ENCODE measurements around the gene KDM4B. TPM values are rescaled to one million over a fixed set of nuclear protein-coding genes. Genes with fewer than 3 reads are reported as not detected.

KDM4B gene
- total RNA-seq, 2 donors from 2014 or later, result 22.2 to 27.8 TPM

GRCh38 chr19:5040544-5041167, 71.7 kb downstream of the KDM4B start:
- intact Hi-C loops (cut with DNase I), result loop anchor here in 1 of 2 donors (10.0 kb wide), 1 partner anchor 544 kb away; no protein-coding TSS in a partner anchor
- ATAC-seq (no peak), DNase-seq (no peak)

GRCh38 chr19:5041168-5041912, 72.4 kb downstream of the KDM4B start:
- intact Hi-C loops (cut with DNase I), result loop anchor here in 1 of 2 donors (10.0 kb wide), 1 partner anchor 543 kb away; no protein-coding TSS in a partner anchor
- DNase-seq (no peak), ATAC-seq (no peak)

GRCh38 chr19:5041913-5042187, 72.9 kb downstream of the KDM4B start:
- intact Hi-C loops (cut with DNase I), result loop anchor here in 1 of 2 donors (10.0 kb wide), 1 partner anchor 543 kb away; no protein-coding TSS in a partner anchor
- DNase-seq, result no peak
- ATAC-seq, result no peak

GRCh38 chr19:5042556-5042955, 73.6 kb downstream of the KDM4B start:
- intact Hi-C loops (cut with DNase I), result loop anchor here in 1 of 2 donors (10.0 kb wide), 1 partner anchor 542 kb away; no protein-coding TSS in a partner anchor
- no peak for ATAC-seq
- no peak for DNase-seq

- DNase-seq, result no peak
- intact Hi-C loops (cut with DNase I), result loop anchor here (5.0 to 10.0 kb wide), 2 partner anchors 532 to 540 kb away; no protein-coding TSS in a partner anchor
- no peak for ATAC-seq
These were observed 76.1 kb downstream of the KDM4B start for GRCh38 chr19:5045029-5045428.

DNA sequence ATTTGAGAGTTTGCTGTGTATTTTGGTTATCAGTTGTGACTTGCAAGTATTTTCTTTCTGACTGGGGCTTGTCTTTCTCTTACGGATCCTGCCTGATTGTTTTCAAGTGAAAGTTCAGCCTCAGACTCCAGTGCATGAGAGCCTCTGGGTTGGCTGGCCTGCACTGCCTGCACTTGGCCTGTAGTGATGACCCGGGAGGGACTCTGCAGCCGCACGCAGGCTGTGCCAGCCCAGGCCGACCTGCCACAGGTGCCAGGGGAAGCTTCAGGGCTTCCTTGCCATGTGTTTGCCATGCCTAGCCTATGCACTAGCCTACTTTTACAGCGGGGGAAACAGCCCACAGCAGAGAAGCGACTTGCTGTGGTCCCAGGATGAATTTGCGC, 77.0 kb downstream of the KDM4B start:
- intact Hi-C loops (cut with DNase I), result loop anchor here (5.0 to 10.0 kb wide), 2 partner anchors 531 to 539 kb away; no protein-coding TSS in a partner anchor
- ATAC-seq, result no peak
- DNase-seq, result no peak

GRCh38 chr19:5046339-5047039, 77.6 kb downstream of the KDM4B start:
- DNase-seq, result no peak
- ATAC-seq, result peak in 1 of 2 donors; percentile 9
- intact Hi-C loops (cut with DNase I), result loop anchor here (5.0 to 10.0 kb wide), 2 partner anchors 531 to 538 kb away; no protein-coding TSS in a partner anchor

DNA sequence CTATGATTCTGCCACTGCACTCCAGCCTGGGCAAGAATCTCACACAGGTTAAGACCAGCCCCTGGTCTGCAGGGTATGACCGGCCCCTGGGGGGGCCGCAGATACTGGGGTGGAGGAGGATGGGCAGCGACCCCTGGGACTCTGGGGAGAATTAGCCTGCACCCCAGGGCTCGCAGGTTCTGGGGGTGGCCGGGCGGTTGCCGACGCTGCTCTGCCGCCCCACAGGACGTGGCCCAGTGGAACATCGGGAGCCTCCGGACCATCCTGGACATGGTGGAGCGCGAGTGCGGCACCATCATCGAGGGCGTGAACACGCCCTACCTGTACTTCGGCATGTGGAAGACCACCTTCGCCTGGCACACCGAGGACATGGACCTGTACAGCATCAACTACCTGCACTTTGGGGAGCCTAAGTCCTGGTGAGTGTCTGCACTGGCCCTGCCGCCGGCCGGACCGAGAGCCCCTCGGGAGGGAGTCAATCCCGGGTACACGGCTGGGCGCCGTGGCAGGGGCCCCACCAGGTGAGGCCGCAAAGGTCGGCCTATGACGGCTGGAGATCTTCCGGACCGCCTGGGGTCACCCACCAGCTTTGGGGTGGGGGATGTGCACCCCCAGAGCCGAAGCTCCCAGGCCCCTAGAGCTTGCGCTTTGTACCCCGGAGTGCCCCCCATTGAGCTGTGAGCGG, 78.5 kb downstream of the KDM4B start:
- DNase-seq (no peak), ATAC-seq (no peak)
- intact Hi-C loops (cut with DNase I), result loop anchor here (5.0 to 10.0 kb wide), 2 partner anchors 530 to 537 kb away; no protein-coding TSS in a partner anchor

GRCh38 chr19:5048091-5048726, 79.3 kb downstream of the KDM4B start:
- DNase-seq, result peak; percentile 86
- intact Hi-C loops (cut with DNase I), result loop anchor here (5.0 to 10.0 kb wide), 2 partner anchors 529 to 537 kb away; no protein-coding TSS in a partner anchor
- ATAC-seq, result peak; percentile 84 to 90

- intact Hi-C loops (cut with DNase I), result loop anchor here (5.0 to 10.0 kb wide), 2 partner anchors 528 to 536 kb away; no protein-coding TSS in a partner anchor
- peak; percentile 59 for DNase-seq
These were observed 80.0 kb downstream of the KDM4B start for GRCh38 chr19:5048727-5049553.

GRCh38 chr19:5049561-5049960, 80.6 kb downstream of the KDM4B start:
- DNase-seq, result no peak
- intact Hi-C loops (cut with DNase I), result loop anchor here (5.0 to 10.0 kb wide), 2 partner anchors 528 to 535 kb away; no protein-coding TSS in a partner anchor
- ATAC-seq, result no peak

More at GRCh38 chr19:5048727-5049553, 80.0 kb downstream of the KDM4B start:
- ATAC-seq, result peak; percentile 35 to 57

GRCh38 chr19:5050067-5050656, 81.2 kb downstream of the KDM4B start:
- intact Hi-C loops (cut with DNase I), result loop anchor here in 1 of 2 donors (5.0 kb wide), 1 partner anchor 92 kb away; no protein-coding TSS in a partner anchor
- ATAC-seq (no peak), DNase-seq (no peak)

GRCh38 chr19:5050905-5051304, 82.0 kb downstream of the KDM4B start:
- intact Hi-C loops (cut with DNase I), result loop anchor here in 1 of 2 donors (5.0 kb wide), 1 partner anchor 91 kb away; no protein-coding TSS in a partner anchor
- DNase-seq, result no peak
- ATAC-seq, result no peak

DNA sequence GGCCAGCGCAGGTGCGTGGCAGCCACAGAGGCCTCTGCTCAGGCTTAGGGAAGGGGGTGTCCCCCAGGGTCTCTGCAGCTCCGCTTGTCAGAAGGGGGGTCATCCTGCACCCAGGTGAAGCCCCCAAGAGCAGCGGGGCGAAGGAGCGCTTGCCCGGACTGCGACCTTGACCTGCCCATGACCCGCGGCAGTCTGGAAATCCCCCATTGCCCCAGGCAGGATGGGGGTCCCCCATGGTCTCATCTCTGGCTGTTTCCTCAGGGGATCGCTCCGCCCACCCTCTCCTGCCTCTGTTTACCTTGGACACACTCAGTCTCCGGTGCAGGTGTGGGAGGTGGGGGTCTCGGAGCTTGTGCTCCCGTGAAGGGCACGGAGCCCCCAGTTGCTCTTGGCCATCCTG, 82.7 kb downstream of the KDM4B start:
- intact Hi-C loops (cut with DNase I), result loop anchor here in 1 of 2 donors (5.0 kb wide), 1 partner anchor 91 kb away; no protein-coding TSS in a partner anchor
- ATAC-seq, result no peak
- no peak for DNase-seq

- intact Hi-C loops (cut with DNase I), result loop anchor here in 1 of 2 donors (5.0 kb wide), 1 partner anchor 90 kb away; no protein-coding TSS in a partner anchor
- ATAC-seq (no peak), DNase-seq (no peak)
These were observed 83.6 kb downstream of the KDM4B start for GRCh38 chr19:5052515-5052914.

GRCh38 chr19:5052945-5053485, 84.1 kb downstream of the KDM4B start:
- DNase-seq (no peak), ATAC-seq (no peak)
- intact Hi-C loops (cut with DNase I), result loop anchor here in 1 of 2 donors (5.0 kb wide), 1 partner anchor 89 kb away; no protein-coding TSS in a partner anchor
